ENCODE measurements around the gene RUSF1. TPM values are rescaled to one million over a fixed set of nuclear protein-coding genes. Genes with fewer than 3 reads are reported as not detected.

The RUSF1 gene
- total and polyA plus RNA-seq, 9 of the 15 experiments (the other 6 are each of a cell fraction or from before 2014, with no cell fraction given) = 0.80 to 52.8 (median 27.6) TPM

GRCh38 chr16:31452631-31453106 lies 55.5 kb downstream of the RUSF1 start (continued):
- TF ChIP-seq ZNF740 (CRISPR knock-in tag; IDR thresholded peaks at IDR 0.05) (no peak), ZNF740 (tag; IDR thresholded peaks at IDR 0.05) (no peak), ZSCAN29 (IDR thresholded peaks at IDR 0.05) (no peak), JUN (IDR thresholded peaks at IDR 0.05; ENCODE audit: borderline replicate concordance, low read depth, low read length) (no peak), JUN (CRISPR knock-in tag; IDR thresholded peaks at IDR 0.05; ENCODE audit: borderline replicate concordance) (no peak), ZNF785 (CRISPR knock-in tag; IDR thresholded peaks at IDR 0.05) (no peak), CBFA2T2 (conservative IDR thresholded peaks at IDR 0.05) (no peak), DPF2 (IDR thresholded peaks at IDR 0.05) (peak; percentile 50), FOXO4 (CRISPR knock-in tag; IDR thresholded peaks at IDR 0.05) (no peak), ZNF644 (tag; IDR thresholded peaks at IDR 0.05; ENCODE audit: low read depth) (no peak), SMARCA5 (IDR thresholded peaks at IDR 0.05) (no peak), EP400 (IDR thresholded peaks at IDR 0.05) (no peak)

All from K562 (cell line).